Brain microvascular endothelial cell (primary cell): ENCODE results near the gene CNGA1.
"Not testable (repeated sequence)": the region's sequence is repeated elsewhere in the genome, so short reads cannot be mapped to it uniquely, and the experiment has no call there.

ENCODE experiments used
- DNase-seq: peaks from one replicate; pipeline ENCODE4 v3.0.0-alpha.2; 2020
- H3K27ac ChIP-seq: fragments of 250-450 bp; sonication (Bioruptor Pico); 2 replicates; pipeline ENCODE4 v1.5.1; 2020; ENCODE audit warnings: mild to moderate bottlenecking, moderate library complexity
- H3K27me3 ChIP-seq: fragments of 250-450 bp; sonication (Bioruptor Pico); replicated peaks from 2 replicates; pipeline ENCODE4 v1.5.1; 2020; ENCODE audit warnings: mild to moderate bottlenecking
- H3K36me3 ChIP-seq: fragments of 250-450 bp; sonication (Bioruptor Pico); replicated peaks from 2 replicates; pipeline ENCODE4 v1.5.1; 2020; ENCODE audit warnings: mild to moderate bottlenecking
- H3K4me3 ChIP-seq: 2 replicates; pipeline ENCODE4 v1.5.1; 2011; ENCODE audit warnings: low read depth, mild to moderate bottlenecking, control low read depth, low read length, moderate library complexity
- in situ Hi-C: cut with HindIII; loops from 2 replicates; pipeline ENCODE4 v1.10.0; 2017; ENCODE audit warnings: low sequenced_read_pairs, low pct_ligation_motif_present
- TF ChIP-seq, protein P1 (sequence below): IDR thresholded peaks from 2 replicates; pipeline ENCODE4 v1.5.1; 2011; ENCODE audit warnings: low read depth, mild to moderate bottlenecking, moderate library complexity, low read length, control low read depth, inconsistent platforms; ENCODE audit errors: missing control alignments

CNGA1 gene

DNA sequence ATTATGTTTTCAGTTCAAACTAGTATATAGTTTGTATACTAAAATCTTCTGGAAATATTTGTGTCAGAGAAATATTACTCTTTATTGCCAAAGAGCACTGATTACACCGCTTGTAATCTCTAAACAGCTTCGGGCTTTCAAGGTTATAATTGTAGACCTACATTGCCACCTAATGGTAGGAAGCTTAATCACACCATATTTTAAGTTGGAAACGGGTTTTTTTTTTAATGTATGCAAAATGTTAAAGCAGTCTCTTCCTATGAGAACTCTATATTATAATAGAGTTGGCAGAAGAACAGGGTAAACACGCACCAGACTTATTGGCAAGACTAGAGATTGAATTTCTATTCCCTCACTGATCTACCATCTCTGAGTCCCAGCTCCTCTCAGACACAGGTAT is 82.6 kb downstream of the CNGA1 start:
- in situ Hi-C loops, result no loop called here
- no peak overlapping the region for H3K27ac ChIP-seq
- H3K4me3 ChIP-seq, result no peak overlapping the region
- H3K36me3 ChIP-seq, result no peaks in the 10 kb centered on the region
- TF ChIP-seq, protein P1, sequence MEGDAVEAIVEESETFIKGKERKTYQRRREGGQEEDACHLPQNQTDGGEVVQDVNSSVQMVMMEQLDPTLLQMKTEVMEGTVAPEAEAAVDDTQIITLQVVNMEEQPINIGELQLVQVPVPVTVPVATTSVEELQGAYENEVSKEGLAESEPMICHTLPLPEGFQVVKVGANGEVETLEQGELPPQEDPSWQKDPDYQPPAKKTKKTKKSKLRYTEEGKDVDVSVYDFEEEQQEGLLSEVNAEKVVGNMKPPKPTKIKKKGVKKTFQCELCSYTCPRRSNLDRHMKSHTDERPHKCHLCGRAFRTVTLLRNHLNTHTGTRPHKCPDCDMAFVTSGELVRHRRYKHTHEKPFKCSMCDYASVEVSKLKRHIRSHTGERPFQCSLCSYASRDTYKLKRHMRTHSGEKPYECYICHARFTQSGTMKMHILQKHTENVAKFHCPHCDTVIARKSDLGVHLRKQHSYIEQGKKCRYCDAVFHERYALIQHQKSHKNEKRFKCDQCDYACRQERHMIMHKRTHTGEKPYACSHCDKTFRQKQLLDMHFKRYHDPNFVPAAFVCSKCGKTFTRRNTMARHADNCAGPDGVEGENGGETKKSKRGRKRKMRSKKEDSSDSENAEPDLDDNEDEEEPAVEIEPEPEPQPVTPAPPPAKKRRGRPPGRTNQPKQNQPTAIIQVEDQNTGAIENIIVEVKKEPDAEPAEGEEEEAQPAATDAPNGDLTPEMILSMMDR, result peak; percentile 34
- no peak for DNase-seq
- H3K27me3 ChIP-seq, result no peaks in the 10 kb centered on the region

DNA sequence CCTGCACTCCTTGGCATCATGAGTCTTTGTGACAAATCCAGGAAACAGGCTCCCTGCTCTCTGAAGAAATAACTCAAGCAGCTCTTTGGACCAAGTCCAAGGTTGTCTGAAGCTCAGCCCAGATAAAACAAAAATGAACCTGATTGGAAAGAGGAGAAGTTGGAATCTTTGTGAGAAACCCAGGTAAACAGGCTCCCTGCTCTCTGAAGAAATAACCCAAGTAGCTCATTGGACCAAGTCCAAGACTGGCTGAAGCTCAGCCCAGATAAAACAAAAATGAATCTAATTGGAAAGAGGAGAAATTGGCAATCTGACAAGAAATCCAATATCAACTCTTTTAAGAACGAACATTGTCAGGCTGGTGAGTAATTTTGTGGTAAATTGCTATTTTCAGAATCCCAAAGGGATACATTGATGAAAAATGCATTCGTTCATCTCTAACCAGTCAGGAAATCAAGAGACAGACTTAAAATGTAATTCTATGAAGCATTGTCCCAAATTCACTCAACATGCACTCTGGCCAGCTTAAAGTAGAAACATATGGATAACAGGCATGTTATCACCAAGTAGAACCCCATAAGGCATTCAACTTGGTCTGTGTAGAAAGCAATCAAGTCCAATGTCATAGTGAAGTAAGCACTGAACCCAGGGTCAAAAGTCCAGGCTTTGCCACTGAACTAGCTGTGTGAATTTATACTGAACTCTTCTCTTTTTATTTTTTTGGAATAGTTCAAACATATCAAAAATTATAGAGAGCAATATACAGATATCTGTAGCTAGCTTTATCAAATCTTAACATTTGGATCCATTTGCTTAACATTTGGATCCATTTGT is 85.3 kb downstream of the CNGA1 start:
- in situ Hi-C loops, result no loop called here
- H3K36me3 ChIP-seq, result no peaks in the 10 kb centered on the region
- DNase-seq, result peak; percentile 49
- no peak overlapping the region for H3K4me3 ChIP-seq
- H3K27ac ChIP-seq, result no peak overlapping the region
- H3K27me3 ChIP-seq, result no peaks in the 10 kb centered on the region
- TF ChIP-seq, protein P1, result no peak

DNA sequence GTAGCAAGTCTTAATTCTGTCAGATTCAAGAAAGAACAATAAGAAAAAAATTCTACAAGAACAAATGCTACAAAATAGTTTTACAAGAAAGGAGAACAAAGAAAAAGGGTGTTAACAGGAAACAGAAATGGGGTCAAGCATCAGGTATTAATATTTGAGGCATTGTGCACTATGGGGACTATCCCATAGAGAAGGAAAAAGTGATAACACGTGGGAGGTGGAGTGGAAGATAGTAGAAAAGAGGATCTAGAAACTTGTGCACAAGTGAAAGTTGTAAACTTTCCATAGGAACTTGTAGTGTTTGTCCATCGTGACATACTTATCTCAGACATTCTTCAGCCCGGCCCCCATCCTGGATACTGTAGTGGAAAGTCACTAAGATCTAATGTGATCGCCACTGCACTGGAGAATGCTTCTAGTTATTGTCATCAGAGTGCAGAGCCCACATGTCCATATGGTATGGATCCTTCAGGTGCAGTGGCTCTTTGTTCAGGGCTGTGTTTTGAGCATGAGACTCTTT is 86.7 kb downstream of the CNGA1 start:
- in situ Hi-C loops, result no loop called here
- Histone ChIP-seq H3K36me3 (no peaks in the 10 kb centered on the region), H3K27me3 (no peaks in the 10 kb centered on the region), H3K27ac (no peak overlapping the region), H3K4me3 (no peak overlapping the region)
- TF ChIP-seq, protein P1, result no peak
- DNase-seq, result no peak

DNA sequence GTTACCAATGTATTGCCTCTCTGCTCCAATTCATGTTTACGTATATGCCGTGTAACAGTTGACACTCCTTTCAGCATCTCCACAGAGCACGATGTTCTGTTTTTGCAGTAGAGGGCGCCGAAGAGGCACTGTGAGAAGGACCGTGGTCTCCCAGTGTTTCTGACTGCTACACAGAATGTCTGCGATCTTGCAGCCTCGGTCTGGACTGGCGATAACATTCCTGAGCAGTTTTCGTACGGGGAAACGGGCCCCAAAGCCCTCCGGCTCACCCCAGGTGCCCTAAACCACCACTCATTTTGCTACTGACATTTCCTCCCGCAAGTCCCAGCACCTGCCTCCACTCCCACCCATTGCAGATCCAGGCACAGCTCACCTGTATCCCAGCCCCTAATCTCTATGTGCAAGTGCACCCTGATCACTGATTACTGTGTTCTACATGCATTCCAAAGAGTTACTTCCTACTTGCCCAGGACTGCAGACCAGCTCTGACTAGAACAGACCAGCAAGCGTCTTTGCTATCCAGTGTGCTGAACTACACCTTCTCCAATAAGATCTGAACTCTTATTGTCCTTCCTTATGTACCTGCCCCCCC is 89.7 kb downstream of the CNGA1 start:
- TF ChIP-seq, protein P1, result peak; percentile 88
- no peaks in the 10 kb centered on the region for H3K36me3 ChIP-seq
- peak overlapping the region; percentile 23 for H3K4me3 ChIP-seq
- DNase-seq, result peak; percentile 48
- H3K27me3 ChIP-seq, result no peaks in the 10 kb centered on the region
- in situ Hi-C loops, result no loop called here
- no peak overlapping the region for H3K27ac ChIP-seq

DNA sequence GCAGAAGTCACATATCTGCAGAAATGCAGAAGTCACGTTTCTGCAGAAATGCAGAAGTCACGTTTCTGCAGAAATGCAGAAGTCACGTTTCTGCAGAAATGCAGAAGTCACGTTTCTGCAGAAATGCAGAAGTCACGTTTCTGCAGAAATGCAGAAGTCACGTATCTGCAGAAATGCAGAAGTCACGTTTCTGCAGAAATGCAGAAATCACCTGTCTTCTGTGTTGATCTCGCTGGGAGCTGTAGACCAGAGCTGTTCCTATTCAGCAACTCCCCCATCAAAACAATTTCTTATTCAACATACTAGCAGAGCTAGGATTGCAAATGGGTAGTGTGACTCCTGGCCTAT is 93.2 kb downstream of the CNGA1 start:
- H3K36me3 ChIP-seq, in situ Hi-C loops, H3K27me3 ChIP-seq, H3K4me3 ChIP-seq, H3K27ac ChIP-seq, DNase-seq: not testable (repeated sequence)

DNA sequence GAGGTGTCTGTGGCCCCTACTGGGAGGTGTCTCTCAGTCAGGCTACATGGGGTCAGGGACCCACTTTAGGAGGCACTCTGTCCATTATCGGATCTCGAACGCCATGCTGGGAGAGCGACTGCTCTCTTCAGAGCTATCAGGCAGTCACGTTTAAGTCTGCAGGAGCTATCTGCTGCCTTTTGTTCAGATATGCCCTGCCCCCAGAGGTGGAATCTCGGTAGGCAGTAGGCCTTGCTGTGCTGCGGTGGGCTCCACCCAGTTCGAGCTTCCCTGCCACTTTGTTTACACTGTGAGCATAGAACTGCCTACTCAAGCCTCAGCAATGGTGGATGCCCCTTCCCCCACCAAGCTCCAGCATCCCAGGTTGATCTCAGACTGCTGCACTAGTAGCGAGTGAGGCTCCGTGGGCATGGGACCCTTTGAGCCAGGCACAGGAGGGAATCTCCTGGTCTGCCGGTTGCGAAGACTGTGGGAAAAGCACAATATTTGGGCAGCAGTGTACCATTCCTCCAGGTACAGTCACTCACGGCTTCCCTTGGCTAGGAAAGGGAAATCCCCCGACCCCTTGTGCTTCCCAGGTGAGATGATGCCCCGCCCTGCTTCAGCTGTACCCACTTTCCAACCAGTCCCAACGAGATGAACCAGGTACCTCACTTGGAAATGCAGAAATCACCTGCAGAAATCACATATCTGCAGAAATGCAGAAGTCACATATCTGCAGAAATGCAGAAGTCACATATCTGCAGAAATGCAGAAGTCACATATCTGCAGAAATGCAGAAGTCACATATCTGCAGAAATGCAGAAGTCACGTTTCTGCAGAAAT is 93.8 kb downstream of the CNGA1 start:
- H3K36me3 ChIP-seq, in situ Hi-C loops, H3K4me3 ChIP-seq, H3K27me3 ChIP-seq, H3K27ac ChIP-seq, DNase-seq: not testable (repeated sequence)

DNA sequence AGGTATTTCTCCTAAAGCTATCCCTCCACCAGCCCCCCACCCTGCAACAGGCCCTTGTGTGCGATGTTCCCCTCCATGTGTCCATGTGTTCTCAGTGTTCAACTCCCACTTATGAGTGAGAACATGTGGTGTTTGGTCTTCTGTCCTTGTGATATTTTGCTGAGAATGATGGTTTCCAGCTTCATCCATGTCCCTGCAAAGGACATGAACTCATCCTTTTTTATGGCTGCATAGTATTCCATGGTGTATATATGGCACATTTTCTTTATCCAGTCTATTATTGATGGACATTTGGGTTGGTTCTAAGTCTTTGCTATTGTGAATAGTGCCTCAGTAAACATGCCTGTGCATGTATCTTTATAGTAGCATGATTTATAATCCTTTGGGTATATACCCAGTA is 99.3 kb downstream of the CNGA1 start:
- H3K4me3 ChIP-seq, H3K27me3 ChIP-seq, DNase-seq, in situ Hi-C loops, H3K27ac ChIP-seq, H3K36me3 ChIP-seq: not testable (repeated sequence)
